ENCODE data around the gene FGFRL1.

Gene FGFRL1

DNA sequence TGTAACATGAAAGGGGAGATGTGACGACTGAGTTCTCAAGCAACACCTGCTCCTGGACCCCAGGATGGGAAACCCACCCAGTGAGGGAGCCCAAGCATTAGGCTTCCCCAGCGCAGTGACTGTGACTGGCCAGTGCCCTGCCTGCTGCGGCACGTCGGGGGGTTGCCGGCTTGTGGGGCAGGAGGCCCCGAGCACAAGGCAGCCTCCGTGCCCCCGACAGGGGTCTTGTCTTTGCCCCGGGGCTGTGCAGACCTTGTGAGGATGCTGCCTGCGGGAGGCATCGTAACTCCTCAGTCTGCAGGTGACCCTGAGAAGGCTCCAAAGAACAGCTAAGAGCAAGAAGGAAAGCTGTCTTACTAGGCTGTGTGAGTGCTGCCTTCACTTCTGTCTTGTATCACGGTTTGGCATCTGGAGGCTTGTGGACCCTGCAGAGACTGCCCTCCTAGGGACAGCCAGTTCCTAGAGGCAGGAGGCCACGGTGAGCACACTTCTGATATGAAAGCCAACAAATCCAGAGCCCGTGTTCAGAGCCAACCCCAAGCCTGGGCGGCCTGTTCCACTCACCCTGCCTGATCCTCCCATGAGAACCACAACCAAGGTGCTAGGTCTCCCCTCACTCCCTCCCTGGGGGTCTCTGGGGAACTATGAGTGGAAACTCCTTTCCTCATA, 47.7 kb downstream of the FGFRL1 start:
- no peaks in the 10 kb centered on the region for H3K4me1 ChIP-seq (ENCODE audit: control insufficient read depth, insufficient read depth, low read length)
- H3K27me3 ChIP-seq (ENCODE audit: control insufficient read depth, insufficient read depth, low read length), result peaks cover 6% of the 10 kb centered on the region
- no peak overlapping the region for H3K9ac ChIP-seq (ENCODE audit: low read depth, low read length)
- H3K4me3 ChIP-seq (ENCODE audit: low read depth, low read length), result no peak overlapping the region
- no peaks in the 10 kb centered on the region for H3K9me3 ChIP-seq (ENCODE audit: control insufficient read depth, insufficient read depth, low read length)
- H3K36me3 ChIP-seq (ENCODE audit: control insufficient read depth, insufficient read depth, low read length), result no peaks in the 10 kb centered on the region

DNA sequence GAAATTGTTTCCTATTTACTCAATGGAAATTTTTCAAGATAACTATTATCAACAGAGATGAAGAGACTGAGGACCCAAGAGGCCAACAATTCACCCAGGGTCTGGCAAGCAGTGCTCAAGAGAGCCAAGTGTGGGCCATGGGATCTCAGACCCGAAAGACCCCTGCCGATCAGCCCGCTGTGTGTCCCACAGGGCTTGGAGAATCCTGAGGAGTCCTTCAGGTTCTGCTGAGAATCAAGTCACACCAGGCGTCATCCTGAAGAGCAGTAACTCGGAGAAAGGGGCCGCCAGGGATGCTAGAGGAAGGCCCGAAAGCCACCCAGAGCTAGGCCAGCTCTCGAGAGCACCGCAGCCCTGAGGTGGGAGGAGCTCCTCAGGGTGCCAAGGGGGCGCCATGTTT, 48.7 kb downstream of the FGFRL1 start:
- H3K27me3 ChIP-seq (ENCODE audit: control insufficient read depth, insufficient read depth, low read length), result peaks cover 6% of the 10 kb centered on the region
- H3K4me1 ChIP-seq (ENCODE audit: control insufficient read depth, insufficient read depth, low read length), result no peaks in the 10 kb centered on the region
- no peak overlapping the region for H3K9ac ChIP-seq (ENCODE audit: low read depth, low read length)
- no peaks in the 10 kb centered on the region for H3K36me3 ChIP-seq (ENCODE audit: control insufficient read depth, insufficient read depth, low read length)
- H3K9me3 ChIP-seq (ENCODE audit: control insufficient read depth, insufficient read depth, low read length), result no peaks in the 10 kb centered on the region
- no peak overlapping the region for H3K4me3 ChIP-seq (ENCODE audit: low read depth, low read length)

DNA sequence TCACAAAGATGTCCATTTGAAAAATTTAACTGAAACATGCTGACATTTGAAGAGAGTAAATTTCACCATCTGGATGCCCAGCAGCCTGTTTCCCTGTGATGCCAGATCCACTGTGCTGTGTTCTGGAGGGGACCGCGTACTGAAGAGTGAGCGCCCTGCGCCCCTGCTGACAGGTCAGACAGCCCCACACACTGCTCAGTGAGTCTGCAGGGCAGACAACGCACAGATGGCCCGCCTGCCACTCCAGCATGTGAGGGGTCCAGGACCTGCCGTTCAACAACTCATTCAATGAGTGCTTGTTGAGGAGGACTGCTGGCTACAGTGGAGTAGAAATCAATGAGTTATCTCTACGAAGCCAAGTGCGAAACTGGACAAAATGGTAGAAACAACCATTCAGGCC, 49.2 kb downstream of the FGFRL1 start:
- Histone ChIP-seq H3K9ac (ENCODE audit: low read depth, low read length) (no peak overlapping the region), H3K9me3 (ENCODE audit: control insufficient read depth, insufficient read depth, low read length) (no peaks in the 10 kb centered on the region), H3K4me3 (ENCODE audit: low read depth, low read length) (no peak overlapping the region), H3K36me3 (ENCODE audit: control insufficient read depth, insufficient read depth, low read length) (no peaks in the 10 kb centered on the region), H3K4me1 (ENCODE audit: control insufficient read depth, insufficient read depth, low read length) (no peaks in the 10 kb centered on the region), H3K27me3 (ENCODE audit: control insufficient read depth, insufficient read depth, low read length) (peaks cover 2% of the 10 kb centered on the region)

DNA sequence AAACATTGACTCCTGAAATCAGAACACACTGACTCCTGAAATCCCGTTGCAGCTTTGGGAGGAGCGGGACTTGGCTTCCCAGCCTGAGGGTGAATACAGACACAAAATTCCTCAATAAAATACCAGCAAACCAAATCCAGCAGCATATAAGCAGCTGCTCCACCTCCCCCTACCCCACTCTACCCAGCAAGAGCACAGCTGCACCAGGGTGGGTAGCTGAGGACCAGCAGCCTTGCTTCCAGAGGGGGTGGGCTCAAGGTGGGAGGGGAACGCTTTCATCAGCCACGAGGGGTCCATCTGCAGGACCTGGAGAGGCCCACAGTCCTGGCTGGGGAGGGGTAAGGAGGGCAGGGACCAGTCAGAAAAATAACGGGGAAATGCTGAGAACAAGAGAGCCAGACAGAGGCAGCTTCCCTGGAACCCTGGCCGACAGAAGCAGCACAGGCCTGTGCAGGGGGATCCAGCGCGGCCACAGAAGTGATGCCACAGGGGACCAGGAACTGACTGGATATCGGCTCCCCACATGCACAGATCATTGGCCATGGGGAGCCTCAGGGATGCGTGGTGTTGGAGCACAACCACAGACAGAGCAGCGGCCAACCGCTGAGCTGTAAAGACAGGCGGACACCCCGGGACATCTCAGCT, 49.8 kb downstream of the FGFRL1 start:
- Histone ChIP-seq H3K4me1 (ENCODE audit: control insufficient read depth, insufficient read depth, low read length) (no peaks in the 10 kb centered on the region), H3K36me3 (ENCODE audit: control insufficient read depth, insufficient read depth, low read length) (no peaks in the 10 kb centered on the region), H3K9me3 (ENCODE audit: control insufficient read depth, insufficient read depth, low read length) (no peaks in the 10 kb centered on the region), H3K27me3 (ENCODE audit: control insufficient read depth, insufficient read depth, low read length) (no peaks in the 10 kb centered on the region), H3K9ac (ENCODE audit: low read depth, low read length) (no peak overlapping the region), H3K4me3 (ENCODE audit: low read depth, low read length) (no peak overlapping the region)

DNA sequence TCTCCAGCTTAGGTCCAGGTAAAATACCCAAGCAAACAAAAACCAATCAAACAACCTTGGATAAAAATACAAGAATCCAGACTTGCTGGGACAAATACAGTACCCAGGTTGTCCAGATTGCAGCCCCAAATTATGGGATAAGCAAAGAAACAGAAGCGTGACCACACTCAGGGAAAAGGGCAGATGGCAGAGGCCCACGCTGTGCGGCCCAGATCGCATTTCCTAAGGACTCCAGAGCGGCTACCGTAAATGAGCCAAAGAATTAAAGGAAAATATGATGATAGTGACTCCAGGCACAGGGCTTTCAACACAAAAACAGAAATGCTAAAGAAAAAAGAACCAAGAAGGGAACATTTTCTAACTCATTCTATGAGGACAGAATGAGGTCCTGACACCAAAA, 50.3 kb downstream of the FGFRL1 start:
- Histone ChIP-seq H3K4me3 (ENCODE audit: low read depth, low read length) (no peak overlapping the region), H3K36me3 (ENCODE audit: control insufficient read depth, insufficient read depth, low read length) (no peaks in the 10 kb centered on the region), H3K4me1 (ENCODE audit: control insufficient read depth, insufficient read depth, low read length) (no peaks in the 10 kb centered on the region), H3K9ac (ENCODE audit: low read depth, low read length) (no peak overlapping the region), H3K27me3 (ENCODE audit: control insufficient read depth, insufficient read depth, low read length) (no peaks in the 10 kb centered on the region), H3K9me3 (ENCODE audit: control insufficient read depth, insufficient read depth, low read length) (no peaks in the 10 kb centered on the region)

DNA sequence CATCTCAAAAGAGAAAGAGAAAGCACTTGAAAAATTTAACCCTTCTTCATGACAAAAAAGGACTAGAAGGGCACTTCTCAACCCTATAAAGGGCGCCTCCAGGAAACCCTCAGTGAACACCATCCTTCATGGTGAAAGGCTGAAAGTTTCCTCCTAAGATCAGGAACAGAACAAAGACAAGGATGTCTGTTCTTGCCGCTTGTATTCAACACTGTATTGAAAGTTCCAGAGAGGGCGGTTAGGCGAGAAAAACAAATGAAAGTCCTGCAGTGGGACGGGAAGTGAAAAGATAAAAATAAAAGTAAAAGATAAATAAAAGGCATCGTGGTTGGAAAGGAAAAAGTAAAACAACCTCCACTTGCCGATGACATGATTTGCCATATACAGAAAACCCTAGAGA, 51.0 kb downstream of the FGFRL1 start:
- Histone ChIP-seq H3K4me3 (ENCODE audit: low read depth, low read length) (no peak overlapping the region), H3K36me3 (ENCODE audit: control insufficient read depth, insufficient read depth, low read length) (no peaks in the 10 kb centered on the region), H3K9me3 (ENCODE audit: control insufficient read depth, insufficient read depth, low read length) (no peaks in the 10 kb centered on the region)

DNA sequence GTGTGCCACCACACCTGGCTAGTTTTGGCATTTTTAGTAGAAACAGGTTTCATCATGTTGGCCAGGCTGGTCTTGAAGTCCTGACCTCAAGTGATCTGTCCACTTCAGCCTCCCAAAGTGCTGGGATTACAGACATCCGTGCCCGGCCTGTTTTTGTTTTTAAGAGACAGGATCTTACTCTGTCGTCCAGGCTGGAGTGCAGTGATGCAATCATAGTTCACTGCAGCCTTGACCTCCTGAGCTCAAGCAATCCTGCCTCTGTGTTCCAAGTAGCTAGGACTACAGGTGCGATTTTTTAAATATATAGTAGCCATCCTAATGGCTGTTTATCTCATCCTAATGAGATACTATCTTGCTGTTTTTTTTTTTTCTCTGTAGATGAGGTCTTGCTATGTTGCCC, 54.3 kb downstream of the FGFRL1 start:
- Histone ChIP-seq H3K27me3 (ENCODE audit: control insufficient read depth, insufficient read depth, low read length) (no peaks in the 10 kb centered on the region), H3K4me3 (ENCODE audit: low read depth, low read length) (no peak overlapping the region), H3K9me3 (ENCODE audit: control insufficient read depth, insufficient read depth, low read length) (no peaks in the 10 kb centered on the region), H3K36me3 (ENCODE audit: control insufficient read depth, insufficient read depth, low read length) (no peaks in the 10 kb centered on the region), H3K9ac (ENCODE audit: low read depth, low read length) (no peak overlapping the region), H3K4me1 (ENCODE audit: control insufficient read depth, insufficient read depth, low read length) (no peaks in the 10 kb centered on the region)

More for the DNA sequence above, 51.0 kb downstream of the FGFRL1 start:
- Histone ChIP-seq H3K4me1 (ENCODE audit: control insufficient read depth, insufficient read depth, low read length) (no peaks in the 10 kb centered on the region), H3K27me3 (ENCODE audit: control insufficient read depth, insufficient read depth, low read length) (no peaks in the 10 kb centered on the region), H3K9ac (ENCODE audit: low read depth, low read length) (no peak overlapping the region)

DNA sequence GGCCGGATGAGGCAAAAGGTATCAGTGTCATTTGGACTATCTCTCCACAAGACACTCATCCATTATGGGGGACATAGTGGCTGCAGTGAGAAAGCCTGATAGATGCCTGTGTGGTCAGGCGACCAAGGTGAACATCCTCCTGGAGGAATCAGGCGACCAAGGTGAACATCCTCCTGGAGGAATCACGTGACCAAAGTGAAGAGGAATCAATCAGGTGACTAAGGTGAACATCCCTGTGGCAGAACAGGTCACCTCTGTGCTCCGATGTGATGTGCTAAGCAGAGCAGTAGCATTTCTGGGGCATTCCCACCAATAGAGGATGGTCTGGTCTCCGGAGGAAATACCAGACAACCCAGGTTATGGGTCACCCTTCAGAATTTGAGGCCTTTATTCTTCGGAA, 58.0 kb downstream of the FGFRL1 start:
- no peaks in the 10 kb centered on the region for H3K9me3 ChIP-seq (ENCODE audit: control insufficient read depth, insufficient read depth, low read length)
- H3K4me3 ChIP-seq (ENCODE audit: low read depth, low read length), result no peak overlapping the region
- no peak overlapping the region for H3K9ac ChIP-seq (ENCODE audit: low read depth, low read length)
- H3K4me1 ChIP-seq (ENCODE audit: control insufficient read depth, insufficient read depth, low read length), result no peaks in the 10 kb centered on the region
- H3K27me3 ChIP-seq (ENCODE audit: control insufficient read depth, insufficient read depth, low read length), result no peaks in the 10 kb centered on the region
- no peaks in the 10 kb centered on the region for H3K36me3 ChIP-seq (ENCODE audit: control insufficient read depth, insufficient read depth, low read length)

DNA sequence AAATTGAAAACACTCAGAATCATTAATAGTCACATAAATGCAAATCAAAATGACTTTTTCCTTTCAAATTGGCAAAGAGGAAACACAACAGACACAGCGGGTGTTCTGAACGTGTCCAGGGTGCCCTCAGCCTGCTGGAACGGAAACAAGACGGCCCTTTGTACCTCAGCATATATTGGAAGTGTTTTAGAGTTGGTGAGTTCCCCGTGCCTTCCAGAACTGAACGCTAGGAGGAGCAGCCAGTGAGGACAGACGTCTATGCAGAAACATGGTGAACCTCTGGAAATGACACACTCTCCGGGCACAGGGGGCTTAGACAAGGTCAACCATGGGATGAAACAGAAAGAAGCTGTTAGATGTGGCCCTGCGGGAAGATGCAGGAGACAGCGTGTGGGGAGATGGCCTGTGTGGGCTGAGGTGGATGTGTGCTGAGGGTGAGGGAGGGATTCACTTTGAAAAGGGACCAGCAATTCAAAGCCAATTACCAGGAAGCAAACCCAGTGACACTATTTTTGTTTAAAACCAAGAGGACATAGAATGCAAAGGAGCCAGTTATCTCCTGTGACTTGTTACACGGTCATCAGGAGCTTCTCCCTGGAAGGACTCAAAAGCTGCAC, 61.5 kb downstream of the FGFRL1 start:
- no peak overlapping the region for H3K9ac ChIP-seq (ENCODE audit: low read depth, low read length)

DNA sequence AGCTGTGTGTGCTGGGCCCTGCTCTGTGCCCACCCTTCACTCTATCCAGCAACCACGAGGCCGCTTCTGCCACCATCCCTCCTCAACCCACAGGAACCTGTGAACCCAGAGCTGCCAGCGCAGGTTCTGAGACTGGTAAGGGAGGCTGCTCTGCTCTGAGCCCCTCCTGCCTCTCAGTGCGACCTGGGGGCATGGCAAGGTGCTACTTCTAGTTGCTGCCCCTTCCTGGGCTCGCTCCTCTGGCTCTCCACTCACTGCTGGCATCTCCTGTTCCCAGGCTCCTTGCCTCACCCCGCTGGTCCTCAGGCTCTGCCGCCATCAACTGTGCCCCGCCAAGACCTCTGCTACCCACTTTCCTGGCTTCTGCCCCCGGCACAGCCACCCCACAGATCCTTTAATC, 62.7 kb downstream of the FGFRL1 start:
- H3K4me1 ChIP-seq (ENCODE audit: control insufficient read depth, insufficient read depth, low read length), result no peaks in the 10 kb centered on the region
- no peaks in the 10 kb centered on the region for H3K36me3 ChIP-seq (ENCODE audit: control insufficient read depth, insufficient read depth, low read length)
- no peaks in the 10 kb centered on the region for H3K9me3 ChIP-seq (ENCODE audit: control insufficient read depth, insufficient read depth, low read length)
- H3K4me3 ChIP-seq (ENCODE audit: low read depth, low read length), result no peak overlapping the region
- no peak overlapping the region for H3K9ac ChIP-seq (ENCODE audit: low read depth, low read length)
- no peaks in the 10 kb centered on the region for H3K27me3 ChIP-seq (ENCODE audit: control insufficient read depth, insufficient read depth, low read length)

More for the DNA sequence above, 61.5 kb downstream of the FGFRL1 start:
- no peaks in the 10 kb centered on the region for H3K27me3 ChIP-seq (ENCODE audit: control insufficient read depth, insufficient read depth, low read length)
- no peaks in the 10 kb centered on the region for H3K4me1 ChIP-seq (ENCODE audit: control insufficient read depth, insufficient read depth, low read length)
- no peak overlapping the region for H3K4me3 ChIP-seq (ENCODE audit: low read depth, low read length)
- no peaks in the 10 kb centered on the region for H3K9me3 ChIP-seq (ENCODE audit: control insufficient read depth, insufficient read depth, low read length)
- no peaks in the 10 kb centered on the region for H3K36me3 ChIP-seq (ENCODE audit: control insufficient read depth, insufficient read depth, low read length)

DNA sequence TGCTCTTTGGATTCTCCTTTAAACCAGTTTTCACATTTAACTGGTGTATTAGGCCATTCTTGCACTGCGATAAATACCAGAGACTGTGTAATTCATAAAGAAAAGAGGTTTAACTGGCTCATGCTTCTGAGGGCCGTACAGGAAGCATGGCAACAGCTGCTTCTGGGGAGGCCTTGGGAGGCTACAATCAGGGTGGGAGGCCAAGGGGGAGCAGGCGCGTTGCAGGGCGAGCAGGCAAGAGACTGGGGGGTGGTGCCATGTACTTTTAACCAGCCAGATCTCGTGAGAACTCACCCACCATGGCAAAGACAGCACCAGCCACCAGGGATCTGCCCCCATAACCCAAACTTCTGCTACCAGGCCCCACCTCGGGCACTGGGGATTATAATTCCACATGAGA, 63.8 kb downstream of the FGFRL1 start:
- Histone ChIP-seq H3K27me3 (ENCODE audit: control insufficient read depth, insufficient read depth, low read length) (no peaks in the 10 kb centered on the region), H3K9ac (ENCODE audit: low read depth, low read length) (no peak overlapping the region), H3K9me3 (ENCODE audit: control insufficient read depth, insufficient read depth, low read length) (no peaks in the 10 kb centered on the region), H3K36me3 (ENCODE audit: control insufficient read depth, insufficient read depth, low read length) (no peaks in the 10 kb centered on the region), H3K4me1 (ENCODE audit: control insufficient read depth, insufficient read depth, low read length) (no peaks in the 10 kb centered on the region), H3K4me3 (ENCODE audit: low read depth, low read length) (no peak overlapping the region)

Measured in iPS-15b (cell line).